HFF-Myc (cell line): ENCODE data around the gene CA12.

Experiments
- DNase-seq: peaks from one replicate; pipeline ENCODE4 v3.0.0-alpha.2; 2011; ENCODE audit warnings: low read depth; ENCODE audit errors: extremely low read depth
- H3K4me3 ChIP-seq: replicated peaks from 2 replicates; pipeline ENCODE4 v1.5.1; 2011; ENCODE audit warnings: low read depth, mild to moderate bottlenecking, control low read depth, low read length
- TF ChIP-seq, protein P1 (sequence below): IDR thresholded peaks from 2 replicates; pipeline ENCODE4 v1.5.1; 2012; ENCODE audit warnings: mild to moderate bottlenecking, low read depth, low read length, control low read depth; ENCODE audit errors: missing control alignments

CA12 gene

DNA sequence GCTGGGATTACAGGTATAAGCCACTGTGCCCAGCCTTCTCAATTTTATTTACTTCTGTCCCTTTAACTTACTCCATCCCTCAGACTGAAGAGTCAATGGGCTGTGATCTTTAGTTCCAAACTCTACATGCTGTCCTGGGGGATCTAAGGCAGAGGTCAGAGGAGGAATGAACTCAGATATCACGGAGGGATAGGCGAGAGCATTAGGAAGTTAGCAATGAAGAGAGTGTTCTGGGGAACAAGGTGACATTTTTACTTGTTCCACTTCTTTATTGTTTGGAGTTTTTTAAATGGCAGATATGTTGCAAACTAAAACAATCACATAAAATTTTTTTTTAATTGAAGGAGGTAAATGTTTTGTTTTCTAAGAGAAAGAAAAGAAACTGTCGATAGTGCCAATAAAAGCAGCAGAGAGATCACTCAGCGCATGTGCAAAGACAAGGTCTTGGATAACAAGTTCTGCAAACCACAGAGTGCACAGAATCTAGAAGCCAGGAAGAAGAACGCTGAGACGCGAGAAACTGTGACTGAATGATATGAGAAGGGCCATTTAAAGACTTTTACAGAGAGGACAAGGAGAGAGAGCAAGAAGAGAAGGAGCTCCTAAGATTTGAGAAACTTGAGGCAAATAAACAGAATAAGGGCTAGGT lies 10.8 kb upstream of the CA12 start:
- no peak for DNase-seq
- H3K4me3 ChIP-seq = no peak overlapping the region
- TF ChIP-seq, protein P1, sequence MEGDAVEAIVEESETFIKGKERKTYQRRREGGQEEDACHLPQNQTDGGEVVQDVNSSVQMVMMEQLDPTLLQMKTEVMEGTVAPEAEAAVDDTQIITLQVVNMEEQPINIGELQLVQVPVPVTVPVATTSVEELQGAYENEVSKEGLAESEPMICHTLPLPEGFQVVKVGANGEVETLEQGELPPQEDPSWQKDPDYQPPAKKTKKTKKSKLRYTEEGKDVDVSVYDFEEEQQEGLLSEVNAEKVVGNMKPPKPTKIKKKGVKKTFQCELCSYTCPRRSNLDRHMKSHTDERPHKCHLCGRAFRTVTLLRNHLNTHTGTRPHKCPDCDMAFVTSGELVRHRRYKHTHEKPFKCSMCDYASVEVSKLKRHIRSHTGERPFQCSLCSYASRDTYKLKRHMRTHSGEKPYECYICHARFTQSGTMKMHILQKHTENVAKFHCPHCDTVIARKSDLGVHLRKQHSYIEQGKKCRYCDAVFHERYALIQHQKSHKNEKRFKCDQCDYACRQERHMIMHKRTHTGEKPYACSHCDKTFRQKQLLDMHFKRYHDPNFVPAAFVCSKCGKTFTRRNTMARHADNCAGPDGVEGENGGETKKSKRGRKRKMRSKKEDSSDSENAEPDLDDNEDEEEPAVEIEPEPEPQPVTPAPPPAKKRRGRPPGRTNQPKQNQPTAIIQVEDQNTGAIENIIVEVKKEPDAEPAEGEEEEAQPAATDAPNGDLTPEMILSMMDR = no peak

GRCh38 chr15:63391669-63392360 lies 10.2 kb upstream of the CA12 start:
- no peak for DNase-seq
- TF ChIP-seq, protein P1 = no peak
- H3K4me3 ChIP-seq = no peak overlapping the region

DNA sequence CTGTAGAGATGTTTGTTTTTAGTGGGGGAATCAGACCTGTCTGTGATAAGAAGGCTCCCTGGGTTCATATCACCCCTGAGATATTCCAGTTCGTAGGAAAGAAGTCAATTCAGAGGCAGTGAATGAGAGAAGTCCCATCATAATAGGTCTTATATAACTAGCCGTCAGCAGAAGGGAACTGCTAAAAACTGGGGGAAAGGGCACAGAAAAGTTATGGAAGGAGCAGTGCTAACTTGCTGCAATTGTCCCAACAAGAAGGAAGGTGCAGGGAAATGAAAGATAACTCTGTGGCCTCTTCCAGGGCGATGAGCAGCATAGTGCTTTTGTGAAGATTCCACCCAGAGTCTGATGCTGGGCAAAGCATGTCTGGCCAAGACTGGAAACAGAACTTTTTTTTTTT lies 9.0 kb upstream of the CA12 start:
- H3K4me3 ChIP-seq = no peak overlapping the region
- TF ChIP-seq, protein P1 = no peak
- no peak for DNase-seq

- DNase-seq = no peak
- no peak overlapping the region for H3K4me3 ChIP-seq
- TF ChIP-seq, protein P1 = no peak
Measured at GRCh38 chr15:63389902-63390670, 8.4 kb upstream of the CA12 start.

DNA sequence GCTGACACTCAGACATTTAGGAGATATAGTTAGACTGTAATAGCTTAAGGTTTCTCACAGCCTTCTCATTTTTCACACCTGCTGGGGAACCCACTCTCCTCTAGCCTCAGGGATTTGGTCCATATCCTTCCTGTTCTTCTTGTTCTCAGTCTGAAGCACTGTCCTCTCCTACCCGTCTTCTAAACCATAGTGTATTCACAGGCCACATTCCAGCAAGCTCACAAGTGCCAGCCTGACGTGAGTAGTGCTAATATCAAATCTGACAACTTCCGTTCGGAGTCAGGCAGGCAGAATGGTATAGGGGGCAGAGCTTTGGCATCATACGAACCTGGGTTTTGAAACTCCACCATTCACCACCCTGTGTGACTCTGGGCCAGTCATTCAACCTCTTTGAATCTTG lies 6.9 kb upstream of the CA12 start:
- H3K4me3 ChIP-seq = no peak overlapping the region
- TF ChIP-seq, protein P1 = no peak
- no peak for DNase-seq

- DNase-seq = no peak
- TF ChIP-seq, protein P1 = no peak
Measured at GRCh38 chr15:63387748-63388493, 6.3 kb upstream of the CA12 start.

More at GRCh38 chr15:63387748-63388493, 6.3 kb upstream of the CA12 start:
- H3K4me3 ChIP-seq = no peak overlapping the region
